GM19397 (cell line): Measurements from ENCODE around the gene KCNRG.
"Not testable (repeated sequence)": the region's sequence is repeated elsewhere in the genome, so short reads cannot be mapped to it uniquely, and the experiment has no call there.

Experiments used
- ATAC-seq: cut with Tn5 transposase; IDR thresholded peaks from one replicate; pipeline ENCODE4 v1.9.1; 2021; ENCODE audit warnings: mild to moderate bottlenecking, moderate library complexity; ENCODE audit not compliant: unreplicated experiment

Gene KCNRG

DNA sequence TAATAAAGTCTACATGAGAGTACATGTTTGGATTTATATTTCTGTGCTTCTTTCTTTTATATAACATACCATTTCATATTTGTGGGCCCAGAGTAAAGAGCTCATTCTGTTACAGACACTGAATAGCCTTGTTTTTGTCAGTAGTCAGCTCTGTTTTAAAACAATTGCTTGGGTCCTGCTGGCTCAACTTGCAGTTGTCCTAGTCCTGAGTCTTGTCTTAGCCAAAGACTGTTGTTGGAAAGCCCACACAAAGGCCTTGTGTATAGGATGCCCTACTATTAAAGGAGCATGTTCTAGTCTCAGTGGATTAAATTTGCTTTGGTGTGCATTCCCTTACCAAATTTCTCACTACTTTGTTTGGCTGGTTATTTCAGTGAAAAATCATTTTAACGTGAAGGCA lies 3.8 kb upstream of the KCNRG start:
- ATAC-seq, result no peak

DNA sequence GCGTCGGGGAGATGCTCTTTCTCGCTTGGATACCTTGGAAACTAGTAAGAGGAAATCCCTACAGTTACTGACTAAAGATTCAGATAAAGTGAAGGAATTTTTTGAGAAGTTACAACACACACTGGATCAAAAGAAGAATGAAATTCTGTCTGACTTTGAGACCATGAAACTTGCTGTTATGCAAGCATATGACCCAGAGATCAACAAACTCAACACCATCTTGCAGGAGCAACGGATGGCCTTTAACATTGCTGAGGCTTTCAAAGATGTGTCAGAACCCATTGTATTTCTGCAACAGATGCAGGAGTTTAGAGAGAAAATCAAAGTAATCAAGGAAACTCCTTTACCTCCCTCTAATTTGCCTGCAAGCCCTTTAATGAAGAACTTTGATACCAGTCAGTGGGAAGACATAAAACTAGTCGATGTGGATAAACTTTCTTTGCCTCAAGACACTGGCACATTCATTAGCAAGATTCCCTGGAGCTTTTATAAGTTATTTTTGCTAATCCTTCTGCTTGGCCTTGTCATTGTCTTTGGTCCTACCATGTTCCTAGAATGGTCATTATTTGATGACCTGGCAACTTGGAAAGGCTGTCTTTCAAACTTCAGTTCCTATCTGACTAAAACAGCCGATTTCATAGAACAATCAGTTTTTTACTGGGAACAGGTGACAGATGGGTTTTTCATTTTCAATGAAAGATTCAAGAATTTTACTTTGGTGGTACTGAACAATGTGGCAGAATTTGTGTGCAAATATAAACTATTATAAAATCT lies 2.7 kb upstream of the KCNRG start:
- ATAC-seq, result no peak

DNA sequence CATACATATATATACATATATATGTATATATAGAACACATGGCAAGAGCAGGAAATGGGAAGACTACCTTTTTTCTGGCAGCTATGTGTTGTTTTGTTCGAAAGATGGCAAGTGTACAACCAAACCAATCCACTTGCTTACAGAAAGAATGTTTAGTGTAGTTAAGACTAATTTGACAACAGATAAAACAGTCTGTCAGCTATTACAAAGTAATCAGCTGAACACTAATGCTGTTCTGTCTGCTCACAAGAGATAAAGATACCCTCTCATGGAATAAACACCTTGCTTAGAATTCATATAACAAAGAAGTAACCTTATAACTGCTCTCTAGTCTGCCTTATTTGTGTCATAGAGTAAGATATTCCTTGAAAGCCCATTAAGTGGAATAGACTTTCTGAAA lies 858 bp upstream of the KCNRG start:
- ATAC-seq, result no peak

DNA sequence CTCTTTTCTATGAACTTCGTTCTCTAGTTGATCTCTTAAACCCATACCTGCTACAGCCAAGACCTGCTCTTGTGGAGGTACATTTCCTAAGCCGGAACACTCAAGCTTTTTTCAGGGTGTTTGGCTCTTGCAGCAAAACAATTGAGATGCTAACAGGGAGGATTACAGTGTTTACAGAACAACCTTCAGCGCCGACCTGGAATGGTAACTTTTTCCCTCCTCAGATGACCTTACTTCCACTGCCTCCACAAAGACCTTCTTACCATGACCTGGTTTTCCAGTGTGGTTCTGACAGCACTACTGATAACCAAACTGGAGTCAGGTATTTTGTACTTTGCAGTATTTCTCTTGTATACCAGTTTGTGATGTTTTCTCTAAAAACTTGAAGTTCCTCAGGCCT lies 506 bp downstream of the KCNRG start:
- no peak for ATAC-seq

DNA sequence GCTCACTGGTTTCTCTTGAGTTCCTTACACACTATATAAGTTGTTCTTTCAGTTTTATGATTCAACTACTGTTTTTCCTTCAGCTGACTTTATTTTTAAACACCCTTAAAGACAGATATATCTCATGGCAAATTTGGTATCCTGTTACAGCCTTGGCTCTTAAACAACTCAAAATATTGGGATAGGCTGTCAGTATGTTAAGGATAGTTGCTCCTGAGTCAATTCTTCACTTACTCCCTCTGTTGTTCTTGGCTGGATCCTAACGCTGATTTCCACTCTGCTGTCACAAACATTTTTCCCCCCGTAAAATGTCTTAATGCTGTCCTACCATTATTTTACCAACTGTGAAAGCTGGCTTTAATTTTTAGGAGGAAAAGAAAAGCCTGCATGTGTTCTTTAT lies 1.2 kb downstream of the KCNRG start:
- ATAC-seq, result no peak

DNA sequence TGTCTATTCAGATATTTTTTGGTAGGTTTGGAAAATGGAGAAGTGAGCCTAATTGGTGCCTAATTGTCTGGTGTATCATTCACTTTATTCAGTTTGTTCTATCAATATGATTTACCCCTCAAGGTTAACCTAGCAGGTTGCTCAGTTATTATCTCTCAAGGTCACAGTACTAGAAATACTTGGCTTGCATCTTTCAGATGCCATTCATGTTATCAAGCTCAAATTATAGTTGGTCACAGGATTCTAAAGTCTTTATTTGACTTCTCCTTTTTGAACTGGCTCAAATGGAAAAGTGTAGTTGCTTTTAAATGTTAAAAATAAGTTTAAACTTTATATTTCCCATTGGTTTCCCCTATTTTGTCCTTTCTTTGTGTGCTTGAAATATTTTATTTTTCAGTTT lies 2.6 kb downstream of the KCNRG start:
- ATAC-seq, result no peak

DNA sequence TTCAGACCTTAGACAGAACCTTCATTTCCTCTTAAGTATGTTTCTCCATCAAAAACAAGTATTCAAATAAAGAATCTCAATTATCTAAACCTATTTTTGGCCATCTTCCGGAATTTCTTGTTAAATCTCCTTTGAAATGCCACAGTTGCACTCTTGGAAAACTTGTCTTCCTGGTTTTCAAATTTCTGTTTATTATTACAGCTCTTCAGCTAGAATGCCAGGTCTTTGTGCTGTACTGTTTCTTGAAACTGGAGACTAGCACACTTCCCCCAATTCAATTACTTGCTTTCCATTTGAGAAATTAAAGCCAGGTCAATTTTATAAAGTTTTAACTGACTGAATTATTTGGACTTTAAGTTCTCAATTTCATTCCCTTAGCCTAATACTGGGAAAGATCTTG lies 10.2 kb downstream of the KCNRG start:
- no peak for ATAC-seq

DNA sequence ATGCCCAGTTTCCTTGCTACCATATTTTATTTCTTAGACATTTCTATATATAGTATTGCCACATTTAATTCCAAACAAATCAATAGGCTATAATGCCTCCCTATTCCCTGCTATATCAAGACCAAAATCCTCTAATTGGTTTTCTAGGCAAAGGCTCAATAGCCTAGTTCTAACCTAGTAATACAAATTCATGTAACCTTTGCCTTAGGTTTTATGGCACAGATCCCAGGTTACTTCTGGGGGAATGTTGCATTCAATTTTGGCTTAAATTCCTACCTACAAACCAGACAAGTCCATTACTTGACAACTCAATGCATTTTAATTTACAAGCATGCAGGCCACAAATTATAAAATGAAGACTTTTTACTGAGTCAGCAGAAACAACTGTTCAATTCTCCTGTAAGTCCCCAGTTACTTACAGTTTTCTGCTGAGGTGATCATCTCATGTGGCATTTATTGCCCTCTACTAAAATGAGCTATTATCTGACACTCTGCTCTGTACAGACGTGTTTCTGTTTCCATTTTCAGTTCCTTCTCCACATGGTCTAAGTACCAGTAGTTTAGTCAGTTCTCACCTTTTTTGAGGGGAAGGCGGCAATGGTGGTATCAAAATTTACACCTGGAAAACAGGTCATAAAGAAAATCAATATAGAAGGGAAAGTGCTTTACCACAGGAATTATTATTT lies 11.7 kb downstream of the KCNRG start:
- ATAC-seq, result peak; percentile 96

DNA sequence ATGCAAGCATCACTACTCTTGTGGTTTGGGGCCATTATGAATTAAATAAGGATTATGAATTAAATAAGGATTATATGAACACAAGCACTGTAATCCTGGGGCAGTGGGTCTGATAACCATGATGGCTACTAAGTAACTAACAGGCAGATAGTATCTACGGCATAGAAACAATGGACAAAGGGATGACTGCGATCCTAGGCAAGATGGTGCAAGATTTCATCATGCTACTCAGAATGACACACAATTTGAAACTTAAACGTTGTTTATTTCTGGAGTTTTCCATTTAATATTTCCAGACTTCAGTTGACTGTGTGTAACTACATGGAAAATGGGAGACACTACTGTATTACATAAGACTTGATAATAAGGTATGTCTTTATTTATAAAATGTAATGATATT lies 15.1 kb downstream of the KCNRG start:
- ATAC-seq, result no peak

DNA sequence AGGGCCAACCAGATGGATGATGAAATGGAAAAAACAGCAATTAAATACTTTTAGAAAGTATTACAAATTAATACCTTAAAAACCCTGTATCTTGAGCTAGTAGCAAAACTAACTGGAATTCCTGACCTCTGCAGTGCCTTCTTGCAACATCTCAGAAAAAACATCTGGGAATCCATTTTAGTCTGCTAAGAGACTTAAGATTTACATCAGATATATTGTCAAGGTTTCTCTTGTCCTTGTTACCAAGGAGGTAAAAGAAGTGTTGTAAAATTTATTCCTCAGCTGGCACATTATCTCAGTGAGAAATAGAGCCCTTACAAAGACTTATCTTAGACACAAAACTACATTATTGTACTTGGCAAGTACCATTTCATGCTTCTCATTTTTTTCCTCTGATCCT lies 18.5 kb downstream of the KCNRG start:
- no peak for ATAC-seq

DNA sequence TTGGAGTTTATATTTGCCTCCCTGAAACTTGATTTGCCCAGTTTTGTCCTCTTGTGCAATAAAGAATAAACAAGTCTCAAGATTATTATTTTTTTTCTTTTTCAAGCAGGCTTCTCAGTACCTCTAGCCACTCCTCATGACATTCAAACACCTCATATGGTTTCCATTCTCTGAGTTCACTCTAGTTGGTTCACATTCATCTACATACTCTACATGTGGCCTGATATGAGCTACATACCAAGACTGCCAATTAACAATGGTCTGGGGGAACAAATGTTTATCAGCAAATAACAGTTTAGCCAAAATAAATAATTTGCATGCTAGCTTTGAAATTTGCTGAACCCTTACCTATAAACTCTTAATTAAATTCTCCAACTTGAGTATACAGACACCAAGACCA lies 22.5 kb downstream of the KCNRG start:
- ATAC-seq, result no peak

DNA sequence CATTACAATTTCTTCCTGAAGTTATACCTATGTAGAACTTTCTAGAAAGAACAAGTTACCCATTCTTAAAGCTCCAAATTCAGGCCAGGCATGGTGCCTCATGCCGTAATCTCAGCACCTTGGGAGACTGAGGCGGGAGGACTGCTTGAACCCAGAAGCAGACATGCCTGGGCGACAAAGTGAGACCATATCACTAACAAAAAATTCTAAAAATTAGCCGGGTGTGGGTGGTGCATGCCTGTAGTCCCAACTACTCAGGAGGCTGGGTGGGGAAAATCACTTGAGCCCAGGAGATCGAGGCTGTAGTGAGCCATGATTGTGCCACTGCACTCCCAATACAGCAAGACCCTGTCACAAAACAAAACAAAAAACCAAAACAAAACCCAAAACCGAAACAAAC lies 23.0 kb downstream of the KCNRG start:
- ATAC-seq, result no peak

DNA sequence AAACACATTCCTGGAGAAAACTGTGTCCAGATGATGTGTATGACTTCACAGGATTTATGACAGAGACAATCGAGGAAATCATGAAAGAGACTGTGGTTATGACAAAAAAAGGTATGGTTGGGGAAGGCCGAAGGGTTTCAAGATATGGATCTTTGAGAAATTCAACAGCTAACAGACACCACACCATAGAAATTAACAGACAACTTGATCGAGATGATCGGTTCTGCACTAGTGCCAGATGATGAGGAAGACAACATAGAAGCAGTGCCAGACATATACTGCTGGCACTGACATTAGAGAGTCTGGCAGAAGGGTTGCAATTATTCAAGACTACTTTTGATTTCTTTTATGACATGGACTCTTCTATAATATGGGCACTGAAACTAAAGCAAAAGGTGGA lies 37.2 kb downstream of the KCNRG start:
- no peak for ATAC-seq

DNA sequence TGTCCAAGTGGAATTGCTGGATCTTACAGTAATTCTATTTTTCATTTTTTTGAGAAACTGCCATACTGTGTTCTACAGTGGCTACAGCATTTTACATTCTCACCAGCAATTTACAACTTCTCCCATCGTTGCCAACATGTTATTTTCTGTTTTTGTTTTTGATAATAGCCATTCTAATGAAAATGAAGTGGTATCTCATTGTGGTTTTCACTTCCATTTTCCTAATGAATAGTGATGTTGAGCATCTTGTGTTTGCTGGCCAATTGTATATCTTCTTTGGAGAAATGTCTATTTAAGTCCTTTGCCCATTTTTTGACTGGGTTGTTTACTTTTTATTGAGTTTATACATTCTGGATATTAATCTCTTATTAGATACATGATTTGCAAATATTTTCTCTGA lies 38.6 kb downstream of the KCNRG start:
- ATAC-seq, result no peak

DNA sequence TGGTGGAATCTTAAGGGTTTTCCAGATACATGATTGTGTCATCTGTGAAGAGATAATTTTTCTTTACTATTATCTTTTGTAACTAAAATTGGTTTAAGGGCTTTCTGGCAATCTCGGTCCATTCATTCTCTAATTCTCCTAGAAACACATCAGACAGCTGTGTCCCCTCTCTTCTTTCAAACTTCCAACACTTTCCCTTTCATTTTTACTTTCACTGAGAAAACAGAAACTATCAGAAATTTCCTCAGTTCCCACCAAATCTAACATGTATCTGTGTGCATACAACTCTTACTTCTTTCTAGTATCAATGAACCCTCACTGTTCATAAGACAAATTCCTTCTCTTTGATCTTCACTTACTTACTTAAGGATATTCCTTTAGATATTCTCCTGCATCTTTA lies 40.2 kb downstream of the KCNRG start:
- ATAC-seq, result no peak

DNA sequence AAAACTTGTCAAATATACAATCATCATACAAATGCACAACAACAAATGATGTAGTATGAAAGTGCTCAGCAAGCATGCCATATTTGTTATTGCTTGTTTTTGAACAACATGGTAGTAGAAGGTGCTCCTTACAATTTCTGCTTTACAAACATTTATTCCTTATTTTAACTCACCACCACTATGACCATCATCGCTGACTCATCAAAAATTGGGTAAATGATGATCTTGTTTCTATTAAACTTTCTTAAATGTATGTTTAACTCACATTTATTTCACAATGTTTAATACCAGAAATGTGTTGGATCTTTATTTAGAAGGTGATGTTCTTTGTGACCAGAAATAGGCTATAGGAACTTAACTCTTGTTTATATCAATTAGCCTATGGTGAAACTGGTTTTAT lies 45.5 kb downstream of the KCNRG start:
- ATAC-seq, result no peak

DNA sequence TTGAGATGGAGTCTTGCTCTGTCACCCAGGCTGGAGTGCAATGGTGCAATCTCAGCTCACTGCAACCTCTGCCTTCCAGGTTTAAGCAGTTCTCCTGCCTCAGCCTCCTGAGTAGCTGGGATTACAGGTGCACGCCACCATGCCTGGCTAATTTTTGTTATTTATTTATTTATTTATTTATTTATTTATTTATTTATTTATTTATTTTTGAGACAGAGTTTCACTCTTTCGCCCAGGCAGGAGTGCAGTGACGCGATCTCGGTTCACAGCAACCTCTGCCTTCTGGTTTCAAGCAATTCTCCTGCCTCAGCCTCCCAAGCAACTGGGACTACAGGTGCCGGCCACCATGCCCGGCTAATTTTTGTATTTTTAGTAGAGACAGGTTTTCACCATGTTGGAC lies 47.1 kb downstream of the KCNRG start:
- ATAC-seq, result not testable (repeated sequence)

DNA sequence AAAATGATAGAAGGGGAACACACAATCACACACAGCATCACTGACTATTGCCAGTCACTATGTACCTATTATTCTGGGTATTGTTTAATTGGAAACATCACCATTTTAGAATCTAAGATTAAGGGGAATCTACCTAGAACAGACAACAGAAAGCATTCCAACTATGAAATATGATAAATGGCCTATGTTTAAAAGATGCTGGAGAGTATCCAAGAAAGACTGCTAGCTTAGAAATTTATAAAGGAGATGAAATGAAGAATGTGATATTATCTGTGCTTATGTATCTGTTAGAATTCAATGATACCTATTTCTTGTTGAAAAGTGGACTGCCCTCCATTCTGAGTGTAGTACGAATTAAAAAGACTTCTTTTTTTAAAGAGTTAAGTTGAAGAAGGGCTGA lies 50.5 kb downstream of the KCNRG start:
- ATAC-seq, result no peak

DNA sequence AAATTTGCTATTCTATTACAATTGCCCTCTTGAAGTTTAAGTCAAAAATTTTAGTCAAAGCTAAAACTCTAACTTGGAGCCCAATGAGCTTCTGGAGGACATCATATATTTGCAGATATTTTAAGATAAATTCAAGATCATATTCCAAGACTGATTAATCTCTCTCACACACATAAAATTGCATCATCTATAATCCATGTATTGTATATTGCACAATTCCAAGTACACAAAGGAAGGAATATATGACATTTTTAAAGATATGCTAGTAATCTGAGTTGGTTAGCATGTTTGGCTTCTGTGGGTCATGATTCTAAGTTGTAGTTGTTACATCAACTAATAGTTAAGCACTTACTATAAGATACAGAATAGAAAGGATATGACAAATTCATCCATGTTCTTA lies 53.3 kb downstream of the KCNRG start:
- no peak for ATAC-seq

DNA sequence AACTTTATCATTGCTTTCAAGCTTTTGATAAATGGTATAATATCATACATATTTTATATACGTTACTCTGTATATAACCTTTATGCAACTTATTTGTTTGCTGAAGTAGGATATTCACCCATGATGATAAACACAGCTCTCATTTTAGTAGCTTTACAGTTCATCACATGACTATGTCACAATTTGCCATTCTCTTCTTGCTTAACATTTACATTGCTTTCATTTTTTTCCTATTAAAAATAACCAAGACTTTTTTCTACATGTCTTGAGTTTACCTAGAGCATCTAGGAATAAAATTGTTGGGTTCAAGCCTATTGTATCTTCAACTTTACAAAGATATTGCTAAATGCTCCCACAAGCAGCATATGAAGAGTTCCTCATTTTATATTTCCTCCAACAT lies 54.0 kb downstream of the KCNRG start:
- no peak for ATAC-seq

DNA sequence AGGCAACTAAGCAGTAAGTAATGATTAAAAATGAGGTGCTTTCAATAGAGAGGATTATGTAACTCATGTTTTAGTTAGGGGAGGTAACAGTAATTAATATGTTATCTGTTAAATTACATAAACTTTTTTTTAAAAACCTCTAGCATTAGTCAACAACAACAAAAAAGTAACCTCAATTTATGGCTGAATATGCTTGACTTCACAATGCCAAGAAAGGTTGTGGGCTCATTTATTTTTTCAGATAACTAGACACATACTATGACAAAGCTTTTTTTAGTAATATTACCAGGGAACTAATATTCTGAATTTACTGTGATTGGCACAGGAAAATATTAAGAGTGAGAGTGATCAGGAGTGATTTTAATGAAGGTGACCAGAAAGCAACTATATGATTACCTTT lies 54.9 kb downstream of the KCNRG start:
- ATAC-seq, result no peak
